ENCODE data around the gene MRPS15.

MRPS15 gene

DNA sequence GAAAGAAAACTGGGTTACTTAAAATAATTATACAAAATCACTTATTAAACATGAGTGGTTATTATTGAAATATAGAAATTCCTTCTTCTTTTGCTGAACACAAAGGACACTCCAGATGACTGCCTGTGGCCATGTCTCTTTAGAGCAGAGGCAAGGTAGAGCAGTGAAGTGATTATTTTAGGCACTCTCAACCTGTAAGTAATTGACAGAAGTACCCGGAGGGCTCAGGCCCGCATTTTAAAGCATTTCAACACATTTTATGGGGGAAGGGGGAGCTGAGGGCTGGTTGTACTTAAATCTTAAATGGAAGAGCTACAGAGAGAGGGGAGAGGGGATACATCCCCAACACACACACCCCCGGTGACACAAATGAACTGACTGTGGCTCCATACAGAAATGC lies 24.1 kb downstream of the MRPS15 start:
- no peak overlapping the region for H3K27ac ChIP-seq (ENCODE audit: low read length)
- no peak overlapping the region for H3K4me3 ChIP-seq (ENCODE audit: low read depth in 1 of 2, low read length in 2 of 2)
- no peaks in the 10 kb centered on the region for H3K9me3 ChIP-seq (ENCODE audit: control insufficient read depth in 1 of 2, low read length in 2 of 2)
- H3K27me3 ChIP-seq (ENCODE audit: low read depth, low read length): no peaks in the 10 kb centered on the region
- peaks cover 0 to 16% of the 10 kb centered on the region in 2 donors for H3K36me3 ChIP-seq (ENCODE audit: control insufficient read depth in 1 of 2, insufficient read depth in 2 of 2, low read length in 2 of 2)
- H3K4me1 ChIP-seq (ENCODE audit: control insufficient read depth in 1 of 2, insufficient read depth in 2 of 2, low read length in 2 of 2): no peaks in the 10 kb centered on the region

DNA sequence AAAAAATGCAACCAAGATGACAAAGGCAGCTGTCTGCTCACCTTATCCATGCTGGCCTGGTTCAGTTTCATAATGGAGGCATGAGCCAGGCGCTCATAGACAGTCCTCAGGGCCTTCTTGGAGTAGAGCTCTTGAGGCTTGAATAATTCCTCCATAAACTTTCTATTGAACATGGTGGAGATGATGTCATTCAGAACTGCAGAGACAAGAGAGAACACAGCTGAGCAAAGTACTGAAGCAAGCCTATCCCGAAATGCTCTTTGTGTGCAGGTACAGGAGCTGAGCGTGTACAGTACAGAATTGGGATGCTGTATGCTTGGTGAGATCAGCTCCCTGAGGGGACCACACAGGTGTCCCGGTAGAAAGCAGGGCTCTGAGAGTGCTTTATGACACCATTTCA lies 25.5 kb downstream of the MRPS15 start:
- Histone ChIP-seq H3K36me3 (ENCODE audit: control insufficient read depth in 1 of 2, insufficient read depth in 2 of 2, low read length in 2 of 2) (peaks cover 0 to 16% of the 10 kb centered on the region in 2 donors), H3K27ac (ENCODE audit: low read length) (no peak overlapping the region)

DNA sequence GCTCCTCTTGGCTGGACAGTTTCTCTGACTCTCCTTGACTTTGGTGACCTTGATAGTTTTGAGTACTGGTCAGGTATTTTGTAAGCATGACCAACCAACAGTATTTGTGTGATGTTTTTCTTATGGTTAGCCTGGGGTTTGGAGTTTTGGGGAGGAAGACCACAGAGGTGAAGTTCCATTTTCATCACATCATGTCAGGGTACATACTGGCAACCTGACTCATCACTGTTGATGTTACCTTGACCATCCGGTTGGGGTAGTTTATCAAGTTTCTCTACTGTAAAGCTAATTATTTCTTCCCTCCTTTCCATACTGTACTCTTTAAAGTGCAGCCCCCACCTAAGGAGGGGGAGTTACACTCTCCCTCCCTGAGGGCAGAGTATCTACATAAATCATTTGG lies 27.4 kb downstream of the MRPS15 start:
- Histone ChIP-seq H3K9me3 (ENCODE audit: control insufficient read depth in 1 of 2, low read length in 2 of 2) (no peaks in the 10 kb centered on the region), H3K27me3 (ENCODE audit: low read depth, low read length) (no peaks in the 10 kb centered on the region)

More for the DNA sequence above, 25.5 kb downstream of the MRPS15 start:
- Histone ChIP-seq H3K4me1 (ENCODE audit: control insufficient read depth in 1 of 2, insufficient read depth in 2 of 2, low read length in 2 of 2) (no peaks in the 10 kb centered on the region), H3K27me3 (ENCODE audit: low read depth, low read length) (no peaks in the 10 kb centered on the region), H3K4me3 (ENCODE audit: low read depth in 1 of 2, low read length in 2 of 2) (no peak overlapping the region), H3K9me3 (ENCODE audit: control insufficient read depth in 1 of 2, low read length in 2 of 2) (no peaks in the 10 kb centered on the region)

GRCh38 chr1:36433102-36433501 lies 31.1 kb downstream of the MRPS15 start:
- Histone ChIP-seq H3K4me1 (ENCODE audit: control insufficient read depth in 1 of 2, insufficient read depth in 2 of 2, low read length in 2 of 2) (no peaks in the 10 kb centered on the region), H3K27ac (ENCODE audit: low read length) (no peak overlapping the region), H3K36me3 (ENCODE audit: control insufficient read depth in 1 of 2, insufficient read depth in 2 of 2, low read length in 2 of 2) (peaks cover 4 to 26% of the 10 kb centered on the region in 2 donors), H3K9me3 (ENCODE audit: control insufficient read depth in 1 of 2, low read length in 2 of 2) (no peaks in the 10 kb centered on the region), H3K4me3 (ENCODE audit: low read depth in 1 of 2, low read length in 2 of 2) (no peak overlapping the region), H3K27me3 (ENCODE audit: low read depth, low read length) (no peaks in the 10 kb centered on the region)

More for the DNA sequence above, 27.4 kb downstream of the MRPS15 start:
- Histone ChIP-seq H3K27ac (ENCODE audit: low read length) (no peak overlapping the region), H3K4me1 (ENCODE audit: control insufficient read depth in 1 of 2, insufficient read depth in 2 of 2, low read length in 2 of 2) (no peaks in the 10 kb centered on the region), H3K36me3 (ENCODE audit: control insufficient read depth in 1 of 2, insufficient read depth in 2 of 2, low read length in 2 of 2) (peaks cover 0 to 21% of the 10 kb centered on the region in 2 donors), H3K4me3 (ENCODE audit: low read depth in 1 of 2, low read length in 2 of 2) (no peak overlapping the region)

GRCh38 chr1:36432616-36433015 lies 31.6 kb downstream of the MRPS15 start:
- no peak overlapping the region for H3K27ac ChIP-seq (ENCODE audit: low read length)

DNA sequence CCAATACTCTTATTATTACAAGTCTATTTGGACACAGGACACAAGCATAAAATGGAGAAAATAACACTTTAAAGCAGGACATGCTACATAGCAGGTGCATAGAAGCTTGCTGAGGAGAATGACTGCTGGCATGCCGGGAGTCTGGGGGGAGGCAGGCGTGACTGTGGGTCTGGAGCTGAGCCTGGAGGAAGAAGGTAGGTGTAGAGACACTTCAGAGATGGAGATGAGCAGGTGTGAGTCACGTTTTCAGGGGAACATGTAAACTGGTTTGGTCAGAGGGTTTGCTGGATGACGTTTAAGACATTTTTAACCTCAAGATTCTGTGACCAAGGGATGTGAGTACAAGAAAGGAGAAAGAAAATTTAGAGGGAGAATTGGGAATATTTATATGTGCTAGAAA lies 38.4 kb downstream of the MRPS15 start:
- H3K27ac ChIP-seq (ENCODE audit: low read length): no peak overlapping the region
- H3K9me3 ChIP-seq (ENCODE audit: control insufficient read depth in 1 of 2, low read length in 2 of 2): no peaks in the 10 kb centered on the region
- peaks cover 8 to 25% of the 10 kb centered on the region in 2 donors for H3K36me3 ChIP-seq (ENCODE audit: control insufficient read depth in 1 of 2, insufficient read depth in 2 of 2, low read length in 2 of 2)
- H3K4me1 ChIP-seq (ENCODE audit: control insufficient read depth in 1 of 2, insufficient read depth in 2 of 2, low read length in 2 of 2): no peaks in the 10 kb centered on the region
- no peak overlapping the region for H3K4me3 ChIP-seq (ENCODE audit: low read depth in 1 of 2, low read length in 2 of 2)
- no peaks in the 10 kb centered on the region for H3K27me3 ChIP-seq (ENCODE audit: low read depth, low read length)

More at GRCh38 chr1:36432616-36433015, 31.6 kb downstream of the MRPS15 start:
- Histone ChIP-seq H3K27me3 (ENCODE audit: low read depth, low read length) (no peaks in the 10 kb centered on the region), H3K9me3 (ENCODE audit: control insufficient read depth in 1 of 2, low read length in 2 of 2) (no peaks in the 10 kb centered on the region), H3K4me1 (ENCODE audit: control insufficient read depth in 1 of 2, insufficient read depth in 2 of 2, low read length in 2 of 2) (no peaks in the 10 kb centered on the region), H3K36me3 (ENCODE audit: control insufficient read depth in 1 of 2, insufficient read depth in 2 of 2, low read length in 2 of 2) (peaks cover 4 to 23% of the 10 kb centered on the region in 2 donors), H3K4me3 (ENCODE audit: low read depth in 1 of 2, low read length in 2 of 2) (no peak overlapping the region)

DNA sequence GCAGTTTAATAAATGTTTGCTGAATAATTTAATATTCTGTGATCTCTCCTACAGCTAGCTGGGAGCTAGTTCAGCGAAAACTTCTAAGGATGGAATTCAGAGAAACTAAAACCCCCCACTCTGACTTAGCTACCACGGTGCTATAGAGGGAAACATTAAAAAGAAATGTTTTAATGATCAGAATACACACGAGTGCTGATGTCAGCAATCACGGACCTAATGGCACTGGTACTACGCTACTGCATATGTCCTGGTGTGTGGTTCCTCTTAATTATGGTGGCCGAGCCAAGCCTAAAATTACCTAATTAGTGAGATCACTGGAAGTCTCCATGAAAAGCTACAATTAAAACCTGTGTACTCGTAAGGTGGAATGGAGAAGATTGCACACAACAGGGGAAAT lies 42.5 kb downstream of the MRPS15 start:
- no peak overlapping the region for H3K4me3 ChIP-seq (ENCODE audit: low read depth in 1 of 2, low read length in 2 of 2)
- no peaks in the 10 kb centered on the region for H3K27me3 ChIP-seq (ENCODE audit: low read depth, low read length)
- peaks cover 0 to 5% of the 10 kb centered on the region in 2 donors for H3K4me1 ChIP-seq (ENCODE audit: control insufficient read depth in 1 of 2, insufficient read depth in 2 of 2, low read length in 2 of 2)
- no peaks in the 10 kb centered on the region for H3K9me3 ChIP-seq (ENCODE audit: control insufficient read depth in 1 of 2, low read length in 2 of 2)
- H3K36me3 ChIP-seq (ENCODE audit: control insufficient read depth in 1 of 2, insufficient read depth in 2 of 2, low read length in 2 of 2): peaks cover 8 to 32% of the 10 kb centered on the region in 2 donors
- no peak overlapping the region for H3K27ac ChIP-seq (ENCODE audit: low read length)

DNA sequence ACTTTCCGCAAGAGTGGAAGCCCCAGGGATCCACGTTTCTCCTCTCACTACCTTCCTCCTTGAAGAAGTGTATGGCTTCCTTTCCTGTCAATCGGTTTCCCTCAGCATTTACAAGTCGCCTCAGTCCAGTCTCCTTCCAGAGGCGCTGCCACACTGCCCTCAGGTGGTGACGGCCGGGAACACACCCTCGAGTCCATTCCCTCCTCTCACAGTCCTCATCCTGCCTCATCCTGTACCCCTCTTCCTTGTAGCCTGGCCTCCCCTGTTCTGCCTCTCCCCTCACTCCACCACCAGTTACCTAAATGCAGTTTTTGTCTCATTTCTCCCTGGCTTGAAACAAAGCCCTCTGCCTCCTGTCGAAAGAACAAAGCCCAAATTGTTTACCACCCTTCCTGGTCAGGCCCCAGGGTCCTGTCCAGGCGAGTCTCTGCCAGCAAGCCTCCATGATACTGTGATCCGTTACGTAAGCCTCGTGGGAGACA lies 43.3 kb downstream of the MRPS15 start:
- no peaks in the 10 kb centered on the region for H3K9me3 ChIP-seq (ENCODE audit: control insufficient read depth in 1 of 2, low read length in 2 of 2)
- H3K4me1 ChIP-seq (ENCODE audit: control insufficient read depth in 1 of 2, insufficient read depth in 2 of 2, low read length in 2 of 2): peaks cover 0 to 5% of the 10 kb centered on the region in 2 donors
- H3K36me3 ChIP-seq (ENCODE audit: control insufficient read depth in 1 of 2, insufficient read depth in 2 of 2, low read length in 2 of 2): peaks cover 8 to 31% of the 10 kb centered on the region in 2 donors
- no peaks in the 10 kb centered on the region for H3K27me3 ChIP-seq (ENCODE audit: low read depth, low read length)
- no peak overlapping the region for H3K4me3 ChIP-seq (ENCODE audit: low read depth in 1 of 2, low read length in 2 of 2)
- H3K27ac ChIP-seq (ENCODE audit: low read length): no peak overlapping the region

DNA sequence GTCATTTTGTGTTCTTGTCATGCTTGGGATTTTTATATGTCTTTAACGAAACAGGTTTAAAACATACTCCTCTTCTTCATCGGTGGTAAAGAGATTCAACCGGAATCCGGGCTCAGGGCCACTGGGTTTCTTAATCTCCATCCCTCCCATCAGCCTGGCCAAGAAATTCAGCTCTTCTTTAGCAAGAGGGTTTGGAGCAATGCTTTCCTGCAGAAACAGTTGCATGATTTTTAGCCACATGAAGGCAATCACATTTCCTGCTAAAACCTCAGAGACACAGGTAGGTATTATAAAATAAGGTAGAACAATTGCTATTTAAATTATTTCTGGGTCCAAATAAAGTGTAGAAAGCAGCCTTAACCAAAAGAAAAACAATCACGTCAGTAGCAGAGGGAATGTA lies 43.8 kb downstream of the MRPS15 start:
- H3K36me3 ChIP-seq (ENCODE audit: control insufficient read depth in 1 of 2, insufficient read depth in 2 of 2, low read length in 2 of 2): peaks cover 8 to 27% of the 10 kb centered on the region in 2 donors
- no peaks in the 10 kb centered on the region for H3K27me3 ChIP-seq (ENCODE audit: low read depth, low read length)
- H3K27ac ChIP-seq (ENCODE audit: low read length): no peak overlapping the region
- H3K4me1 ChIP-seq (ENCODE audit: control insufficient read depth in 1 of 2, insufficient read depth in 2 of 2, low read length in 2 of 2): peaks cover 0 to 5% of the 10 kb centered on the region in 2 donors
- no peaks in the 10 kb centered on the region for H3K9me3 ChIP-seq (ENCODE audit: control insufficient read depth in 1 of 2, low read length in 2 of 2)
- no peak overlapping the region for H3K4me3 ChIP-seq (ENCODE audit: low read depth in 1 of 2, low read length in 2 of 2)

DNA sequence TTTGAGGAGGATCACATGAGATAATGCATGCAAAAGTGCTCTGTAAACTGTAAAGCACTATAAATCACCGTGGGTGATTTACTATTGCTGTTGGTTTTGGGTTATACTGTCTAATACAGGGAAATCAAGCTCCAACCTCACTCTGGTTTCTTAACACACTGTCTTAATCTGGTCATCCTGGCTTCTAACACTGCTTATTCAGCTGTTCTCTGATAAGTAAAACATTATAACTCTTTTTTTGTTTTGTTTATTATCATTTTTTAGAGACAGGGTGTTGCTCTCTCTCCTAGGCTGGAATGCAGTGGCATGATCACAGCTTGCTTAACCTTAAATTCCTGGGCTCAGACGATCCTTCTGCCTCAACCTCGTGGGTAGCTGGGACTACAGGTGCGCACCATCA lies 44.6 kb downstream of the MRPS15 start:
- no peak overlapping the region for H3K4me3 ChIP-seq (ENCODE audit: low read depth in 1 of 2, low read length in 2 of 2)
- H3K4me1 ChIP-seq (ENCODE audit: control insufficient read depth in 1 of 2, insufficient read depth in 2 of 2, low read length in 2 of 2): peaks cover 0 to 5% of the 10 kb centered on the region in 2 donors
- H3K27me3 ChIP-seq (ENCODE audit: low read depth, low read length): no peaks in the 10 kb centered on the region
- peaks cover 8 to 27% of the 10 kb centered on the region in 2 donors for H3K36me3 ChIP-seq (ENCODE audit: control insufficient read depth in 1 of 2, insufficient read depth in 2 of 2, low read length in 2 of 2)
- H3K9me3 ChIP-seq (ENCODE audit: control insufficient read depth in 1 of 2, low read length in 2 of 2): no peaks in the 10 kb centered on the region
- H3K27ac ChIP-seq (ENCODE audit: low read length): no peak overlapping the region

DNA sequence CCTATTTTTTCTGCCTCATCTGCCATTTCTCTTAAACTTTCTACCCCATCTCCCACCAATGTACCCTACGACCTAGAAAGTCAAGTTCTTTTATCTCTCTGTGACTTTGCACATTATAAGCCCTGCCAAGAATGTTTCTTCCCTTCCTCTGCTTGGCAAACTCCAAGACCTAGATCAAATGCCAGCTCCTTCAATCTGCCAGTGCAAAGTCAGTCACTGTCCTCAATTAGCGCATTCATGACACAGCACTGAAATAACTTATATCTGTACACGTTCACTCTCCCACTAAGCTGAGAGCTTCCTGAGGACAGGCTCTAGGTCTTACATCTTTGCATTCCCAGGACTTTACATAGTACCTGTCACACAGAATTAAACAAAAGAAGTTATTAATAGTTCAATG lies 45.0 kb downstream of the MRPS15 start:
- Histone ChIP-seq H3K9me3 (ENCODE audit: control insufficient read depth in 1 of 2, low read length in 2 of 2) (no peaks in the 10 kb centered on the region), H3K4me3 (ENCODE audit: low read depth in 1 of 2, low read length in 2 of 2) (no peak overlapping the region), H3K36me3 (ENCODE audit: control insufficient read depth in 1 of 2, insufficient read depth in 2 of 2, low read length in 2 of 2) (peaks cover 8 to 27% of the 10 kb centered on the region in 2 donors), H3K27ac (ENCODE audit: low read length) (no peak overlapping the region), H3K27me3 (ENCODE audit: low read depth, low read length) (no peaks in the 10 kb centered on the region), H3K4me1 (ENCODE audit: control insufficient read depth in 1 of 2, insufficient read depth in 2 of 2, low read length in 2 of 2) (peaks cover 0 to 5% of the 10 kb centered on the region in 2 donors)

- Histone ChIP-seq H3K4me3 (ENCODE audit: low read depth in 1 of 2, low read length in 2 of 2) (no peak overlapping the region), H3K27ac (ENCODE audit: low read length) (no peak overlapping the region), H3K4me1 (ENCODE audit: control insufficient read depth in 1 of 2, insufficient read depth in 2 of 2, low read length in 2 of 2) (peaks cover 0 to 5% of the 10 kb centered on the region in 2 donors), H3K36me3 (ENCODE audit: control insufficient read depth in 1 of 2, insufficient read depth in 2 of 2, low read length in 2 of 2) (peaks cover 5 to 24% of the 10 kb centered on the region in 2 donors), H3K9me3 (ENCODE audit: control insufficient read depth in 1 of 2, low read length in 2 of 2) (no peaks in the 10 kb centered on the region), H3K27me3 (ENCODE audit: low read depth, low read length) (no peaks in the 10 kb centered on the region)
These were observed 46.3 kb downstream of the MRPS15 start for GRCh38 chr1:36417931-36418330.

Measured in muscle layer of duodenum (tissue), 2 donors.